Mesendoderm (in vitro differentiated cells): Measurements from ENCODE around the gene ZRANB1.

Experiments used
- DNase-seq: peaks from one replicate; pipeline ENCODE4 v3.0.0; 2013
- H2AK5ac ChIP-seq: 2 replicates; pipeline ENCODE4 v1.6.1; 2013; ENCODE audit warnings: low read length, inconsistent platforms
- H2BK120ac ChIP-seq: 2 replicates; pipeline ENCODE4 v1.6.1; 2013; ENCODE audit warnings: low read depth, mild to moderate bottlenecking, low read length, moderate library complexity, mixed read lengths
- H2BK15ac ChIP-seq: replicated peaks from 2 replicates; pipeline ENCODE4 v1.6.1; 2013; ENCODE audit warnings: low read depth, mild to moderate bottlenecking, moderate library complexity
- H2BK5ac ChIP-seq: 2 replicates; pipeline ENCODE4 v1.6.1; 2013; ENCODE audit warnings: low read length, inconsistent platforms
- H3K18ac ChIP-seq: 2 replicates; pipeline ENCODE4 v1.6.1; 2013; ENCODE audit warnings: mild to moderate bottlenecking, low read length, mixed read lengths
- H3K23ac ChIP-seq: one replicate; pipeline ENCODE4 v1.6.1; 2013; ENCODE audit warnings: low read length
- H3K27ac ChIP-seq: 2 replicates; pipeline ENCODE4 v1.5.1; 2013; ENCODE audit warnings: low read depth, mild to moderate bottlenecking, inconsistent platforms, low read length, moderate library complexity
- H3K27me3 ChIP-seq: 2 replicates; pipeline ENCODE4 v1.6.1; 2013; ENCODE audit warnings: low read length, control low read depth, mild to moderate bottlenecking, inconsistent platforms; ENCODE audit not compliant: insufficient read depth, poor library complexity
- H3K36me3 ChIP-seq: 2 replicates; pipeline ENCODE4 v1.6.1; 2013; ENCODE audit warnings: low read length, inconsistent platforms; ENCODE audit not compliant: control insufficient read depth, insufficient read depth
- H3K4ac ChIP-seq: one replicate; pipeline ENCODE4 v1.6.1; 2013; ENCODE audit warnings: low read depth, mild to moderate bottlenecking, low read length, moderate library complexity
- H3K4me1 ChIP-seq: 2 replicates; pipeline ENCODE4 v1.6.1; 2013; ENCODE audit warnings: low read depth, low read length, inconsistent platforms; ENCODE audit not compliant: control insufficient read depth
- H3K4me2 ChIP-seq: 2 replicates; pipeline ENCODE4 v1.6.1; 2013; ENCODE audit warnings: low read length
- H3K4me3 ChIP-seq: 2 replicates; pipeline ENCODE4 v1.5.1; 2013; ENCODE audit warnings: mild to moderate bottlenecking, low read length
- H3K56ac ChIP-seq: one replicate; pipeline ENCODE4 v1.6.1; 2013; ENCODE audit warnings: low read length
- H3K79me1 ChIP-seq: 2 replicates; pipeline ENCODE4 v1.6.1; 2013; ENCODE audit warnings: low read length, inconsistent platforms
- H3K79me2 ChIP-seq: 2 replicates; pipeline ENCODE4 v1.6.1; 2013; ENCODE audit warnings: mild to moderate bottlenecking, low read length; ENCODE audit not compliant: control insufficient read depth, insufficient read depth
- H3K9ac ChIP-seq: 2 replicates; pipeline ENCODE4 v1.6.1; 2013; ENCODE audit warnings: low read length, inconsistent platforms
- H4K5ac ChIP-seq: one replicate; pipeline ENCODE4 v1.6.1; 2013; ENCODE audit warnings: low read length
- H4K8ac ChIP-seq: one replicate; pipeline ENCODE4 v1.6.1; 2013; ENCODE audit warnings: low read depth, mild to moderate bottlenecking, control low read depth, low read length, moderate library complexity
- WGBS: extraction: QIAGEN DNeasy Blood & Tissue Kit; methylation state at CpG from one replicate; pipeline ENCODE4 v1.1.7; 2013; ENCODE audit warnings: low lambda C conversion rate, missing lambda C conversion rate; ENCODE audit not compliant: insufficient coverage; ENCODE audit errors: extremely low coverage; 5-methylcytosine and 5-hydroxymethylcytosine counted together

ZRANB1 gene

GRCh38 chr10:124957404-124957947 is 15.6 kb downstream of the ZRANB1 start:
- Histone ChIP-seq H2BK5ac (no peak overlapping the region), H3K18ac (no peak overlapping the region), H2AK5ac (no peak overlapping the region), H3K23ac (no peak overlapping the region), H3K4me2 (no peak overlapping the region), H3K56ac (no peak overlapping the region), H4K8ac (no peak overlapping the region), H3K27me3 (no peaks in the 10 kb centered on the region), H3K27ac (no peak overlapping the region), H4K5ac (no peak overlapping the region), H3K79me1 (peaks cover 19% of the 10 kb centered on the region), H3K4me3 (no peak overlapping the region), H3K4me1 (no peaks in the 10 kb centered on the region), H3K4ac (no peak overlapping the region), H3K9ac (no peak overlapping the region), H2BK120ac (no peak overlapping the region), H2BK15ac (no peak overlapping the region), H3K79me2 (peaks cover 46% of the 10 kb centered on the region), H3K36me3 (no peaks in the 10 kb centered on the region)
- no peak for DNase-seq
- no CpG with 5 or more reads among the region's 7 CpGs for WGBS

GRCh38 chr10:124959564-124959963 is 17.6 kb downstream of the ZRANB1 start:
- Histone ChIP-seq H3K4ac (no peak overlapping the region), H4K5ac (no peak overlapping the region), H2BK15ac (no peak overlapping the region), H2BK120ac (no peak overlapping the region), H2AK5ac (no peak overlapping the region), H3K27me3 (no peaks in the 10 kb centered on the region), H4K8ac (no peak overlapping the region), H3K56ac (no peak overlapping the region), H3K79me2 (peaks cover 38% of the 10 kb centered on the region), H3K9ac (no peak overlapping the region), H3K27ac (no peak overlapping the region), H2BK5ac (no peak overlapping the region), H3K23ac (no peak overlapping the region), H3K18ac (no peak overlapping the region), H3K4me1 (no peaks in the 10 kb centered on the region), H3K79me1 (peaks cover 14% of the 10 kb centered on the region), H3K4me2 (no peak overlapping the region), H3K36me3 (no peaks in the 10 kb centered on the region), H3K4me3 (no peak overlapping the region)
- no peak for DNase-seq
- WGBS, result no CpG with 5 or more reads among the region's 3 CpGs

GRCh38 chr10:124961248-124961570 is 19.3 kb downstream of the ZRANB1 start:
- WGBS, result no CpG with 5 or more reads among the region's 4 CpGs
- H3K4me2 ChIP-seq, result no peak overlapping the region
- no peak overlapping the region for H4K5ac ChIP-seq
- H3K23ac ChIP-seq, result no peak overlapping the region
- H4K8ac ChIP-seq, result no peak overlapping the region
- H3K79me2 ChIP-seq, result peaks cover 29% of the 10 kb centered on the region
- H3K9ac ChIP-seq, result no peak overlapping the region
- H3K4ac ChIP-seq, result no peak overlapping the region
- H2BK15ac ChIP-seq, result no peak overlapping the region
- H3K79me1 ChIP-seq, result peaks cover 13% of the 10 kb centered on the region
- H2BK5ac ChIP-seq, result no peak overlapping the region
- H3K4me3 ChIP-seq, result no peak overlapping the region
- H3K27me3 ChIP-seq, result no peaks in the 10 kb centered on the region
- no peak overlapping the region for H2BK120ac ChIP-seq
- no peak for DNase-seq
- H3K56ac ChIP-seq, result no peak overlapping the region
- no peaks in the 10 kb centered on the region for H3K4me1 ChIP-seq
- no peak overlapping the region for H3K27ac ChIP-seq
- no peak overlapping the region for H2AK5ac ChIP-seq
- no peaks in the 10 kb centered on the region for H3K36me3 ChIP-seq
- no peak overlapping the region for H3K18ac ChIP-seq

GRCh38 chr10:124962421-124962820 is 20.5 kb downstream of the ZRANB1 start:
- no peak overlapping the region for H3K18ac ChIP-seq
- no CpG with 5 or more reads among the region's 3 CpGs for WGBS
- no peak overlapping the region for H3K56ac ChIP-seq
- no peak overlapping the region for H4K8ac ChIP-seq
- no peak for DNase-seq
- no peaks in the 10 kb centered on the region for H3K4me1 ChIP-seq
- no peak overlapping the region for H2BK15ac ChIP-seq
- no peak overlapping the region for H3K23ac ChIP-seq
- H2BK5ac ChIP-seq, result no peak overlapping the region
- no peak overlapping the region for H3K4me3 ChIP-seq
- H2BK120ac ChIP-seq, result no peak overlapping the region
- no peak overlapping the region for H3K9ac ChIP-seq
- no peaks in the 10 kb centered on the region for H3K27me3 ChIP-seq
- peaks cover 15% of the 10 kb centered on the region for H3K79me1 ChIP-seq
- H3K27ac ChIP-seq, result no peak overlapping the region
- peaks cover 1% of the 10 kb centered on the region for H3K36me3 ChIP-seq
- H3K4ac ChIP-seq, result no peak overlapping the region
- no peak overlapping the region for H2AK5ac ChIP-seq
- H3K79me2 ChIP-seq, result peaks cover 29% of the 10 kb centered on the region
- H3K4me2 ChIP-seq, result no peak overlapping the region
- H4K5ac ChIP-seq, result no peak overlapping the region

GRCh38 chr10:124963866-124964720 is 22.2 kb downstream of the ZRANB1 start:
- DNase-seq, result no peak
- 100% methylated on average over 1 of the region's 7 CpGs for WGBS
- no peak overlapping the region for H2AK5ac ChIP-seq
- no peak overlapping the region for H2BK15ac ChIP-seq
- H3K27ac ChIP-seq, result no peak overlapping the region
- peaks cover 16% of the 10 kb centered on the region for H3K79me1 ChIP-seq
- no peak overlapping the region for H2BK5ac ChIP-seq
- no peak overlapping the region for H3K56ac ChIP-seq
- no peaks in the 10 kb centered on the region for H3K4me1 ChIP-seq
- H3K4me2 ChIP-seq, result no peak overlapping the region
- H4K5ac ChIP-seq, result no peak overlapping the region
- H3K18ac ChIP-seq, result no peak overlapping the region
- H3K79me2 ChIP-seq, result peaks cover 26% of the 10 kb centered on the region
- H3K23ac ChIP-seq, result no peak overlapping the region
- no peaks in the 10 kb centered on the region for H3K27me3 ChIP-seq
- peaks cover 1% of the 10 kb centered on the region for H3K36me3 ChIP-seq
- H2BK120ac ChIP-seq, result no peak overlapping the region
- H4K8ac ChIP-seq, result no peak overlapping the region
- H3K4ac ChIP-seq, result no peak overlapping the region
- H3K4me3 ChIP-seq, result no peak overlapping the region
- no peak overlapping the region for H3K9ac ChIP-seq
